K562 (cell line): ENCODE results near the gene INHA. TPM values are rescaled to one million over a fixed set of nuclear protein-coding genes. Genes with fewer than 3 reads are reported as not detected.

ENCODE experiments used
- HCFC1 ChIP-seq: IDR thresholded peaks from 2 replicates; pipeline ENCODE4 v1.6.1; 2012; ENCODE audit warnings: low read depth, low read length, improper control_type of control experiment
- POLR2AphosphoS5 ChIP-seq: IDR thresholded peaks from 2 replicates; pipeline ENCODE4 v1.6.1; 2011; ENCODE audit warnings: mild to moderate bottlenecking, low read depth, low read length, moderate library complexity; ENCODE audit not compliant: control insufficient read depth, insufficient read depth
- ZNF140 ChIP-seq: fragments of 250-450 bp; sonication (Bioruptor Pico); IDR thresholded peaks from 2 replicates; pipeline ENCODE4 v1.8.0; 2021; ENCODE audit warnings: moderate library complexity, mild to moderate bottlenecking, inconsistent platforms
- polyA plus RNA-seq, 8 experiments: library from polyadenylated mRNA; depleted of rRNA in 4 of 8; stranded (reverse) in 5 of 8; unstranded in 3 of 8; fragments of >200 nt; fragmentation: Nextera tagmentation in 2 of 8; fragmentation: Illumina TruSeq in 1 of 8; extraction: Ambion mirVana in 2 of 8; extraction: Trizol in 1 of 8; gene quantifications; 2 replicates each; pipeline versions ENCODE4 v1.2.1 to v1.2.3, GENCODE V29; 2011 to 2014; ENCODE audit warnings: inconsistent platforms in 1 of 8, missing spikeins in 1 of 8
- total RNA-seq, 7 experiments: library from RNA; depleted of rRNA in 6 of 7; stranded (reverse); fragments of >200 nt in 6 of 7; fragmentation: Illumina TruSeq in 2 of 7; extraction: Trizol in 2 of 7; gene quantifications; 2 replicates each; pipeline versions ENCODE4 v1.2.1 to v1.2.3, GENCODE V29; 2011 to 2021; ENCODE audit warnings: low replicate concordance in 1 of 7
- TF ChIP-seq, protein P1 (sequence below): IDR thresholded peaks from 3 replicates; pipeline ENCODE4 v1.6.1; 2011; ENCODE audit warnings: borderline replicate concordance, mild to moderate bottlenecking, moderate library complexity; ENCODE audit not compliant: insufficient read length; ENCODE audit errors: extremely low read depth
- TF ChIP-seq, protein P2 (sequence below): fragments of 250-450 bp; sonication (Bioruptor Pico); IDR thresholded peaks from 2 replicates; pipeline ENCODE4 v1.8.0; 2022; ENCODE audit warnings: inconsistent platforms
- TF ChIP-seq, protein P3 (sequence below), 2 experiments: IDR thresholded peaks; 2 replicates each; pipeline ENCODE4 v1.6.1; 2012; ENCODE audit warnings: improper control_type of control experiment in 2 of 2, low read depth in 2 of 2, low read length in 2 of 2, borderline replicate concordance in 1 of 2
- TF ChIP-seq, protein P4 (sequence below): fragments of 250-450 bp; sonication (Bioruptor Pico); IDR thresholded peaks from 2 replicates; pipeline ENCODE4 v1.5.1; 2021; ENCODE audit warnings: mild to moderate bottlenecking
- TF ChIP-seq, protein P5 (sequence below): fragments of 250-450 bp; sonication (Bioruptor Pico); IDR thresholded peaks from 2 replicates; pipeline ENCODE4 v1.9.0; 2021; ENCODE audit warnings: mild to moderate bottlenecking, inconsistent platforms

The INHA gene
- total and polyA plus RNA-seq, 9 of the 15 experiments (the other 6 are each of a cell fraction or from before 2014, with no cell fraction given) = 0.07 to 1.9 (median 0.40) TPM

DNA sequence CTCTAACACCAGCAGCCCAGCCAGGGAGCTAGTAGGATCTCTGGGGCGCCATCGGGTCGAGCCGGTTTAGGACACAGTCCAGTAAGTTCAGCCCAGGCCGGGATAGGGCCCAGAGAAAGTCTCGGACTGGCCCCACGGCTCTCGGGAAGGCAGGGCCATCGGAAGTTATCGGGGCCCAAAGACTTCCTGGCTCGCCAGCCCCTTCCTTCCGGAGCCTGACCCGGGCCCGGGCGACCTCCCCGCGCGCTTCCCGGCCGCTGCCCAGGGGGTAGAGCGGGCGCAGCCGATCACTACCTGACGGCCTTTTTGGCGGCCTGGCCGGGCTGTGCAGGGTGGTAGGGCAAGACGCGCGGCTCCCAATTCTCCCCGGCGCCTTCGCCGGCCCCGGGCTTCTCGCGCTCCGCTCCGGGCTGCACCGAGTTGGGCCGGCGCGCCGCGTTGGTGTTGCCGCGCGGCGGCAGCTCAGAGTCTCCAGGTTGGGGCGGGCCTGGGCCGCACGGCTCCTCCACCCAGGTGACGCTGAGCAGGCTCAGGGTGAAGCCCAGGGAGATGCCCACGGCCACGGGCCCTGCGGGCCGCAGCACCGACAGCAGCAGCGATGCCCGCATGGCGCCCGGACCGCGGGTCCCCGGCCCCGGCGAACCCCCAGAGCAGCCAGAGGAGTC lies 29.0 kb upstream of the INHA start (continued):
- TF ChIP-seq, protein P1, sequence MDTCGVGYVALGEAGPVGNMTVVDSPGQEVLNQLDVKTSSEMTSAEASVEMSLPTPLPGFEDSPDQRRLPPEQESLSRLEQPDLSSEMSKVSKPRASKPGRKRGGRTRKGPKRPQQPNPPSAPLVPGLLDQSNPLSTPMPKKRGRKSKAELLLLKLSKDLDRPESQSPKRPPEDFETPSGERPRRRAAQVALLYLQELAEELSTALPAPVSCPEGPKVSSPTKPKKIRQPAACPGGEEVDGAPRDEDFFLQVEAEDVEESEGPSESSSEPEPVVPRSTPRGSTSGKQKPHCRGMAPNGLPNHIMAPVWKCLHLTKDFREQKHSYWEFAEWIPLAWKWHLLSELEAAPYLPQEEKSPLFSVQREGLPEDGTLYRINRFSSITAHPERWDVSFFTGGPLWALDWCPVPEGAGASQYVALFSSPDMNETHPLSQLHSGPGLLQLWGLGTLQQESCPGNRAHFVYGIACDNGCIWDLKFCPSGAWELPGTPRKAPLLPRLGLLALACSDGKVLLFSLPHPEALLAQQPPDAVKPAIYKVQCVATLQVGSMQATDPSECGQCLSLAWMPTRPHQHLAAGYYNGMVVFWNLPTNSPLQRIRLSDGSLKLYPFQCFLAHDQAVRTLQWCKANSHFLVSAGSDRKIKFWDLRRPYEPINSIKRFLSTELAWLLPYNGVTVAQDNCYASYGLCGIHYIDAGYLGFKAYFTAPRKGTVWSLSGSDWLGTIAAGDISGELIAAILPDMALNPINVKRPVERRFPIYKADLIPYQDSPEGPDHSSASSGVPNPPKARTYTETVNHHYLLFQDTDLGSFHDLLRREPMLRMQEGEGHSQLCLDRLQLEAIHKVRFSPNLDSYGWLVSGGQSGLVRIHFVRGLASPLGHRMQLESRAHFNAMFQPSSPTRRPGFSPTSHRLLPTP = no peak
- TF ChIP-seq, protein P2, sequence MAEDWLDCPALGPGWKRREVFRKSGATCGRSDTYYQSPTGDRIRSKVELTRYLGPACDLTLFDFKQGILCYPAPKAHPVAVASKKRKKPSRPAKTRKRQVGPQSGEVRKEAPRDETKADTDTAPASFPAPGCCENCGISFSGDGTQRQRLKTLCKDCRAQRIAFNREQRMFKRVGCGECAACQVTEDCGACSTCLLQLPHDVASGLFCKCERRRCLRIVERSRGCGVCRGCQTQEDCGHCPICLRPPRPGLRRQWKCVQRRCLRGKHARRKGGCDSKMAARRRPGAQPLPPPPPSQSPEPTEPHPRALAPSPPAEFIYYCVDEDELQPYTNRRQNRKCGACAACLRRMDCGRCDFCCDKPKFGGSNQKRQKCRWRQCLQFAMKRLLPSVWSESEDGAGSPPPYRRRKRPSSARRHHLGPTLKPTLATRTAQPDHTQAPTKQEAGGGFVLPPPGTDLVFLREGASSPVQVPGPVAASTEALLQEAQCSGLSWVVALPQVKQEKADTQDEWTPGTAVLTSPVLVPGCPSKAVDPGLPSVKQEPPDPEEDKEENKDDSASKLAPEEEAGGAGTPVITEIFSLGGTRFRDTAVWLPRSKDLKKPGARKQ = no peak
- TF ChIP-seq HCFC1 (peak; percentile 22; the same call in 1 of the 2 replicates), ZNF140 (CRISPR knock-in tag) (no peak), POLR2AphosphoS5 (no peak)
- TF ChIP-seq, protein P3, sequence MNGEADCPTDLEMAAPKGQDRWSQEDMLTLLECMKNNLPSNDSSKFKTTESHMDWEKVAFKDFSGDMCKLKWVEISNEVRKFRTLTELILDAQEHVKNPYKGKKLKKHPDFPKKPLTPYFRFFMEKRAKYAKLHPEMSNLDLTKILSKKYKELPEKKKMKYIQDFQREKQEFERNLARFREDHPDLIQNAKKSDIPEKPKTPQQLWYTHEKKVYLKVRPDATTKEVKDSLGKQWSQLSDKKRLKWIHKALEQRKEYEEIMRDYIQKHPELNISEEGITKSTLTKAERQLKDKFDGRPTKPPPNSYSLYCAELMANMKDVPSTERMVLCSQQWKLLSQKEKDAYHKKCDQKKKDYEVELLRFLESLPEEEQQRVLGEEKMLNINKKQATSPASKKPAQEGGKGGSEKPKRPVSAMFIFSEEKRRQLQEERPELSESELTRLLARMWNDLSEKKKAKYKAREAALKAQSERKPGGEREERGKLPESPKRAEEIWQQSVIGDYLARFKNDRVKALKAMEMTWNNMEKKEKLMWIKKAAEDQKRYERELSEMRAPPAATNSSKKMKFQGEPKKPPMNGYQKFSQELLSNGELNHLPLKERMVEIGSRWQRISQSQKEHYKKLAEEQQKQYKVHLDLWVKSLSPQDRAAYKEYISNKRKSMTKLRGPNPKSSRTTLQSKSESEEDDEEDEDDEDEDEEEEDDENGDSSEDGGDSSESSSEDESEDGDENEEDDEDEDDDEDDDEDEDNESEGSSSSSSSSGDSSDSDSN (IDR thresholded peaks at IDR 0.05; ENCODE audit: borderline replicate concordance in 1 of 2, low read depth in 2 of 2, low read length in 2 of 2) = peak; percentile 76 to 79; a peak in 1 of 4 replicates
- TF ChIP-seq, protein P4, sequence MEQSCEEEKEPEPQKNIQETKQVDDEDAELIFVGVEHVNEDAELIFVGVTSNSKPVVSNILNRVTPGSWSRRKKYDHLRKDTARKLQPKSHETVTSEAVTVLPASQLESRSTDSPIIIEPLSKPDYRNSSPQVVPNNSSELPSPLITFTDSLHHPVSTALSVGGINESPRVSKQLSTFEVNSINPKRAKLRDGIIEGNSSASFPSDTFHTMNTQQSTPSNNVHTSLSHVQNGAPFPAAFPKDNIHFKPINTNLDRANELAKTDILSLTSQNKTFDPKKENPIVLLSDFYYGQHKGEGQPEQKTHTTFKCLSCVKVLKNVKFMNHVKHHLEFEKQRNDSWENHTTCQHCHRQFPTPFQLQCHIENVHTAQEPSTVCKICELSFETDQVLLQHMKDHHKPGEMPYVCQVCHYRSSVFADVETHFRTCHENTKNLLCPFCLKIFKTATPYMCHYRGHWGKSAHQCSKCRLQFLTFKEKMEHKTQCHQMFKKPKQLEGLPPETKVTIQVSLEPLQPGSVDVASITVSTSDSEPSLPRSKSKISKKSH (CRISPR knock-in tag) = no peak
- TF ChIP-seq, protein P5, sequence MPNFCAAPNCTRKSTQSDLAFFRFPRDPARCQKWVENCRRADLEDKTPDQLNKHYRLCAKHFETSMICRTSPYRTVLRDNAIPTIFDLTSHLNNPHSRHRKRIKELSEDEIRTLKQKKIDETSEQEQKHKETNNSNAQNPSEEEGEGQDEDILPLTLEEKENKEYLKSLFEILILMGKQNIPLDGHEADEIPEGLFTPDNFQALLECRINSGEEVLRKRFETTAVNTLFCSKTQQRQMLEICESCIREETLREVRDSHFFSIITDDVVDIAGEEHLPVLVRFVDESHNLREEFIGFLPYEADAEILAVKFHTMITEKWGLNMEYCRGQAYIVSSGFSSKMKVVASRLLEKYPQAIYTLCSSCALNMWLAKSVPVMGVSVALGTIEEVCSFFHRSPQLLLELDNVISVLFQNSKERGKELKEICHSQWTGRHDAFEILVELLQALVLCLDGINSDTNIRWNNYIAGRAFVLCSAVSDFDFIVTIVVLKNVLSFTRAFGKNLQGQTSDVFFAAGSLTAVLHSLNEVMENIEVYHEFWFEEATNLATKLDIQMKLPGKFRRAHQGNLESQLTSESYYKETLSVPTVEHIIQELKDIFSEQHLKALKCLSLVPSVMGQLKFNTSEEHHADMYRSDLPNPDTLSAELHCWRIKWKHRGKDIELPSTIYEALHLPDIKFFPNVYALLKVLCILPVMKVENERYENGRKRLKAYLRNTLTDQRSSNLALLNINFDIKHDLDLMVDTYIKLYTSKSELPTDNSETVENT (CRISPR knock-in tag) = 0 out of 2 replicates have a peak, but pooled peaks have one; percentile 1
